ENCODE data around the gene DCLK2.

Gene DCLK2

GRCh38 chr4:150068300-150068960, 9.8 kb upstream of the DCLK2 start:
- no peak for DNase-seq (ENCODE audit: low read depth in 1 of 2, low spot score in 1 of 2)

- no peak for DNase-seq (ENCODE audit: low read depth in 1 of 2, low spot score in 1 of 2)
Measured at GRCh38 chr4:150069353-150069752, 8.9 kb upstream of the DCLK2 start.

- no peak for DNase-seq (ENCODE audit: low read depth in 1 of 2, low spot score in 1 of 2)
Measured at GRCh38 chr4:150070464-150071170, 7.6 kb upstream of the DCLK2 start.

- no peak for DNase-seq (ENCODE audit: low read depth in 1 of 2, low spot score in 1 of 2)
Measured at GRCh38 chr4:150072471-150072870, 5.8 kb upstream of the DCLK2 start.

GRCh38 chr4:150072906-150073714, 5.1 kb upstream of the DCLK2 start:
- DNase-seq (ENCODE audit: low read depth in 1 of 2, low spot score in 1 of 2): no peak

- no peak for DNase-seq (ENCODE audit: low read depth in 1 of 2, low spot score in 1 of 2)
Measured at GRCh38 chr4:150074064-150074463, 4.2 kb upstream of the DCLK2 start.

GRCh38 chr4:150078579-150079080, 385 bp downstream of the DCLK2 start:
- no peak for DNase-seq (ENCODE audit: low read depth in 1 of 2, low spot score in 1 of 2)

GRCh38 chr4:150079081-150079581, 886 bp downstream of the DCLK2 start:
- DNase-seq (ENCODE audit: low read depth in 1 of 2, low spot score in 1 of 2): no peak

GRCh38 chr4:150080337-150080736, 2.1 kb downstream of the DCLK2 start:
- no peak for DNase-seq (ENCODE audit: low read depth in 1 of 2, low spot score in 1 of 2)

GRCh38 chr4:150080875-150081274, 2.6 kb downstream of the DCLK2 start:
- DNase-seq (ENCODE audit: low read depth in 1 of 2, low spot score in 1 of 2): no peak

- no peak for DNase-seq (ENCODE audit: low read depth in 1 of 2, low spot score in 1 of 2)
Measured at GRCh38 chr4:150082241-150082640, 4.0 kb downstream of the DCLK2 start.

- no peak for DNase-seq (ENCODE audit: low read depth in 1 of 2, low spot score in 1 of 2)
Measured at GRCh38 chr4:150087006-150087405, 8.8 kb downstream of the DCLK2 start.

GRCh38 chr4:150089732-150090131, 11.5 kb downstream of the DCLK2 start:
- no peak for DNase-seq (ENCODE audit: low read depth in 1 of 2, low spot score in 1 of 2)

- DNase-seq (ENCODE audit: low read depth in 1 of 2, low spot score in 1 of 2): no peak
Measured at GRCh38 chr4:150090836-150091235, 12.6 kb downstream of the DCLK2 start.

- no peak for DNase-seq (ENCODE audit: low read depth in 1 of 2, low spot score in 1 of 2)
Measured at GRCh38 chr4:150094676-150095075, 16.4 kb downstream of the DCLK2 start.

- no peak for DNase-seq (ENCODE audit: low read depth in 1 of 2, low spot score in 1 of 2)
Measured at GRCh38 chr4:150096625-150097024, 18.4 kb downstream of the DCLK2 start.

- DNase-seq (ENCODE audit: low read depth in 1 of 2, low spot score in 1 of 2): no peak
Measured at GRCh38 chr4:150098214-150098613, 20.0 kb downstream of the DCLK2 start.

GRCh38 chr4:150104404-150105027, 26.3 kb downstream of the DCLK2 start:
- no peak for DNase-seq (ENCODE audit: low read depth in 1 of 2, low spot score in 1 of 2)

- no peak for DNase-seq (ENCODE audit: low read depth in 1 of 2, low spot score in 1 of 2)
Measured at GRCh38 chr4:150106886-150107285, 28.6 kb downstream of the DCLK2 start.

- DNase-seq (ENCODE audit: low read depth in 1 of 2, low spot score in 1 of 2): no peak
Measured at GRCh38 chr4:150108691-150109090, 30.4 kb downstream of the DCLK2 start.

GRCh38 chr4:150114641-150115040, 36.4 kb downstream of the DCLK2 start:
- no peak for DNase-seq (ENCODE audit: low read depth in 1 of 2, low spot score in 1 of 2)

Measured in stimulated activated CD4-positive, alpha-beta T cell treated with anti-CD3 and anti-CD28 coated beads, Interleukin-15, amount 100 ng/mL, for 1 hour (primary cell).